Globus pallidus (tissue), 1 donor: ENCODE results near the gene CDK11B.
"Not testable (repeated sequence)": the region's sequence is repeated elsewhere in the genome, so short reads cannot be mapped to it uniquely, and the experiment has no call there.

Experiments
- DNase-seq: peaks from one replicate; pipeline ENCODE4 v3.0.0-alpha.2; 2015; ENCODE audit warnings: low spot score

The CDK11B gene

DNA sequence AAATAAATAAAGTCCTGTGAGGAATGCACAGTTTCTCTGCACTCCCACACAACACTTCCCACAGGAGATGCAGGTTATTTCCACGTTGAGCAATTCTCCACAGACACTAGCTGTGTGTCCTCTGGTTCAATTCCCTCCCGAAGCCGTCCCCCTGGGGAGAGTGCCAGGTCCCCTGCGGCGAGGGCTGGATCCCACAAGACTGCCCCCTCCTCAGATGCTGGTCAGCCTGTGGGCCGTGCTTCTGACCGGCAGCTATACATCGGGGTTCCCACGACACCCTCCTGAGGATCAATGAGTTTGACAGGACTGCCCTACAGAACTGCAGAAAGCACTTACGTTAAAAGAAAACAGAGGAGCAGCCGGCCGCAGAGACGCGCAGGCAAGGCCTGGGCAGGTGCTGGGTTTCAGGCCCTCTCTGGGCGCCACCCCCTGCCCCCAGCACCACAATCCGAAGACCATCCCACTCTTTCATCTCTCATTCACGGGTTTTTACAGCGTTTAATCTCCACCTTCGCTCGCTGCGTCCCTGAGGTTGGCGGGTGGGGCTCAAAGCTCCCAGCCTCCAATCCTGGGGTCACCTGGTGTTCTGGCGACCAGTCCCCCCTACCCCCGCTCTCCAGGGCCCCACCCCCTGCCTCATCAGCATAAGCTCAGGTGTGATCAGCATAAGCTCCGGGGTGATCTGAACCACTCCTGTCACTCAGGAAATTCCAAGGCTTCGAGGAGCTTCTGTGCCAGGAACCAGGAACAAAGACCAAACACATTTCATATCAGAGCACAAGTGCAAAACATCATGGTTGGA lies 24.5 kb upstream of the CDK11B start:
- no peak for DNase-seq

DNA sequence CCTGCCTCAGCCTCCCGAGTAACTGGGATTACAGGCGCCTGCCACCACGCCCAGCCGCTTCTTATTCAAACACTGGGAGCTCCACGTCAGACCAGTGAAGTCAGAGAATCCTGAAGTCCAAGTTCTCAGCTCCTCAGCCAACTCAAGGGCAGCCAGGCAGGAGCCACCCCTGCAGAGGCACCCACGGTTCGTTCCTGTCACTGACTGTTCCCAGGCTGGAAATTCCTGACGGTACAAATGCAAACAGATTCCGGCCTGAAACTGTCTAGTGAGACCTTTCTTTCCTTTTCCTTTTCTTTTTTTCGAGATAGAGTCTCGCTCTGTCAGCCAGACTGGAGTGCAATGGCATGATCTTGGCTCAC lies 22.1 kb upstream of the CDK11B start:
- no peak for DNase-seq

DNA sequence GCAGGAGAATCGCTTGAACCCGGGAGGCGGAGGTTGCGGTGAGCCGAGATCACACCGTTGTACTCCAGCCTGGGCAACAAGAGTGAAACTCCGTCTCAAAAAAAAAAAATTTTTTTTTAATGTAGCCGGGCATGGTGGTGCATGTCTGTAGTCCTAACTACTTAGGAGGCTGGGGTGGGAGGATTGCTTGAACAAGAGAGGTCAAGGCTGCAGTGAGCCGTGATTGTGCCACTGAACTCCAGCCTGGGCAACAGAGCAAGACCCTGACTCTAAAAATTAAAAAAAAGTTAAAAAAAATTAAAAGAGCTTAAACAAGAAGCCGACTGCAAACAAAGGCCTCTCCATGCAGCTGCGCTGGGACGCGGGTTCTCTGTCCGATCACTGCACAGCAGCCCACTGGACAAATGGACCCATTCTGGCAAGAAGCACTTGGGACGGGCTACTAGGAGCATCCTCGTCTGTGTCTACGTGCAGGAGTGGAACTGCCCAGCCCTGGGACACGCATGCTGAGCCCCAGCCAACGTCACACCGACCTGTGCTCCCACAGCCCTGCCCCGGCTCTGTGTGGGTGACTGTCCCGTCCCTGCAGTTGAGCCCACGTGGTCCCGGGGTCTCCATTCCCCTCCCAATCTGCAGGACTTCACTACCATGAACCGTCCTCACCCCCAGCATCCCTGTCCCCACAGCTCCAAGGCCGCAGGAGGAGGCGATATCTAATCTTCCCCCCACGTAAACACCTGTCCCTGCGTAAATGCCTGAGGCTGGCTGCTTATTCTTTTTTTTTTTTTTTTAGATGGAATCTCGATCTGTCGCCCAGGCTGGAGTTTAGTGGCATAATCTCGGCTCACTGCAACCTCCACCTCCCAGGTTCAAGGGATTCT lies 21.5 kb upstream of the CDK11B start:
- DNase-seq, result no peak

DNA sequence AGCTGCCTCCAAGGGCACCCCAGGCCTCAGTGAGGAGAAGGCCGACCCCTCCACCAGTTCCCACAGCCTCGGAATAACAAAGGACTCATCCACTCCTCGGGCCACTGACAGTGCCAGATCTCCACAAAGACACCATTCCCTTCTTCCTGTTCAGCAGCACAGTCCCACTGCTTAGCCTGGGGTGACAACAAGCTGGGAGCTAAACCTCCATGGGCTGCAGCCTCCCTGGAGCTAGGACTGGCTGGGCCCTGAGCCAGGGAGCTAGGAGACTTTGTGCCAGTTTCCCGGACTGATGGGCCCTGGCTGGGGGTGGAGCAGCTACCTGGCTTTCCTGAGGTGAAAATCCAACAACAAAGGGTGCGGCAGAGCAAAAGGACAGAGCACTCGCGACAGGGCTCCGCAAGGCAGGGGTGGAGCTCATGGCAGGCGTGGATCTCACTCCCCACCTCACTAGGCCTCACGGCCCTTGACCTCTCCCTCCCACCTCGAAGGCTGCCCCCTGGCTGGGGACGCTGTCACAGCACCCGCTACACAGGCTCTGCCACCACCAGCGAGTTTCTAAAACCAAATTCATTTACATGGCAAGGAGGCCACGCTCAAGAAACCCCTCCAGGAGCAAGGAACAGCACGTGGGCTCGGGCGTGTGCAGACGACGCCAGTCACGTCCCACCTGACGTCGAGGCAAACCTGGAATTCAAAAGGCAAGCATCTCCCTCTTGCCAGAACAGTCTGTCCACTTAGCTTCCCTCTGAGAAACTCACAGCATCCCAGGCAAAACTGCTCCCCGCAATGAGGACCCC lies 20.0 kb upstream of the CDK11B start:
- no peak for DNase-seq

DNA sequence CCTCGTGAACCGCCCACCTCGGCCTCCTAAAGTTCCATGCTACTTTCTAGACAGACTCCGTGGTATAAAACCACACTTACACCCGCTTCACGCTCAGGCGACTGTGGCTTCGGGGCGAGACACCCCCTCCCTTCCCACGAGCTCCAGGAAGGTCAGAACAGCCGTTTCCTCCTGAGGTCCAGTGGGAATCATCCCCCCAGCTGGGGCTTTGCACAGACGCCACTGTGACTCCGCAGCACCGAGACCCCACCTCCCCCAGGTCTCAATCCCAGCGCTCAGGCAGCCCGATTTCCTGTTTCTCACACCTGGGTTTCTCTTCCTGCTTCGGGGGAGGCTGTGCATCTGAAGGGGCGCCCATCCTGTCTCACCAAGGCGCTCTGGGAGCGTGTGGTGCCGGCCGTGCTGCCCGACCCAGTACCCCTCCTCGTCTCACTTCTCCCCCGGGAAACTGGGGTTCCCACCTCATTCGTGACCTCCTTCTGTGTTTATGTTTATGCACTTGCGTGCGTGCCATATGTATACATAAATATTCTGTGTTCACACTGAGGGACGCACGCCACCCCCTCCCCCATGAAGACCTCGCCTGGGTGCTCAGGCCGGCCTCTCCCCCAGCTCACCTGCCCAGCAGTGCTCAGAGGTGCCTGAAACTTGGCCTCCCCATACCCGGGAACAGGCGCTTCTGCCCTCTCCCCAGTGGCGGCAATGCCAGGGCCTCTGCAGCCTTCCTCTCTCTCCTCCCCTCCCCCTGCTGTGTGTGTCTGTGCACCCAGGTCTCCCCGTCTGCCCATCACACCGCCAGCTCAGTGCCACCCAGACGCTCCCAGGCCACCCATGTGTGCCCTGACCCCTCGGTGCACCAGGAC lies 19.1 kb upstream of the CDK11B start:
- DNase-seq, result no peak

DNA sequence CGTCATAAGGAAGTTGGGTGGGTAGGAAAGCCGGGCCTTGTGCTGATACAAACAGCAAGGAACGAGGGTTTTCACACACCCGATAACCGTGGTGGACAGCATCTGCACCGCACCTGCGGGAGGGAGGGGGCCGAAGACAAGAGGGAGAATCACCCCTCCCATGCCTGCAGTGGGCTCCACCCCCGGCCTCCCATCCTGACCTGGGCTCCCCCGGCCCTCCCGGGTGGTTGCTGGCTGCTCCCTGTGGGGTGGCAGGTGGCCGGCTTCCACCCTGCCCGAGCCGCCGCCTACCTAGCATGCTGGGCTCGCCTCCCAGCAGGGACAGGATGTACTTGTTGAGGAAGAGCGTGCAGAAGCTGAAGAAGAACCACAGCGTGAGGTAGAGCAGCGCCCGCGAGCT lies 17.3 kb upstream of the CDK11B start:
- not testable (repeated sequence) for DNase-seq

DNA sequence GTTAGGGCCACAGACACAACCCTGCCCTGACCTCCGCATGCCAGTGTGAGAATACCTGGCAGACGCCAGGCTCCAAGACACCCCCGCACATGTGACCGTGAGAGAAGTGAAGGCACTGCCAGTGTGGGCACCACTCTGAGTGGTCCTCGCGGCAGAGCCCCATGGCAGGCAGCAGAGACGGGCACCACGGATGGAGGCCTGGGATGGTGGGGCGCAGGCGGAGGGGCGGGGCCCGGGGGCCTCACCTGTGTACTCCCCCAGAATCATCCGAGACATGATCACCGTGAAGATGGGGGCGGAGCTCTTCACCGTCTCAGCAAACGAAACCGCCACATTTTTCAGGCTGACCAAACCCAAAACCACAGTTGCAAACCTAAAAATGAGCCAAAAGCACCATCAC lies 16.4 kb upstream of the CDK11B start:
- not testable (repeated sequence) for DNase-seq

DNA sequence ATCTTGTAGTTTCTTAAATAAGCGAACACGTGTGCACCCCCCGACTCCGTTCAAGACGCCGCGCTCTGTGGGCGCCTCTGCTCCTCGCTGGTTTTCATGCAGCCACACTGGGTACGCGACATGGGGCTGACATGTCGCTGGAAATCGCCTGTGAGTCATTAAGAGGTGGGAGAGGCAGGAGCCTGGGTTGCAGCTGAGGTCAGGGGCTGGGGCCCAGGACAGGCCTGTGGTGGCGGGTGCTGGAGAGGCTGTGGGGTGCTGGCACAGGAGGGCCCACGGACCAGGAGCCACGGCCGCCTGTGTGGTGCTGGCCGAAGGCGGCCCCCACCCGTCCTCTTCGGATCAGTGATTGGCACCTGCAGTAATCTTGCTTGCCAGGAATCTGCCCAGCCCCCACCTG lies 16.0 kb upstream of the CDK11B start:
- DNase-seq, result not testable (repeated sequence)

DNA sequence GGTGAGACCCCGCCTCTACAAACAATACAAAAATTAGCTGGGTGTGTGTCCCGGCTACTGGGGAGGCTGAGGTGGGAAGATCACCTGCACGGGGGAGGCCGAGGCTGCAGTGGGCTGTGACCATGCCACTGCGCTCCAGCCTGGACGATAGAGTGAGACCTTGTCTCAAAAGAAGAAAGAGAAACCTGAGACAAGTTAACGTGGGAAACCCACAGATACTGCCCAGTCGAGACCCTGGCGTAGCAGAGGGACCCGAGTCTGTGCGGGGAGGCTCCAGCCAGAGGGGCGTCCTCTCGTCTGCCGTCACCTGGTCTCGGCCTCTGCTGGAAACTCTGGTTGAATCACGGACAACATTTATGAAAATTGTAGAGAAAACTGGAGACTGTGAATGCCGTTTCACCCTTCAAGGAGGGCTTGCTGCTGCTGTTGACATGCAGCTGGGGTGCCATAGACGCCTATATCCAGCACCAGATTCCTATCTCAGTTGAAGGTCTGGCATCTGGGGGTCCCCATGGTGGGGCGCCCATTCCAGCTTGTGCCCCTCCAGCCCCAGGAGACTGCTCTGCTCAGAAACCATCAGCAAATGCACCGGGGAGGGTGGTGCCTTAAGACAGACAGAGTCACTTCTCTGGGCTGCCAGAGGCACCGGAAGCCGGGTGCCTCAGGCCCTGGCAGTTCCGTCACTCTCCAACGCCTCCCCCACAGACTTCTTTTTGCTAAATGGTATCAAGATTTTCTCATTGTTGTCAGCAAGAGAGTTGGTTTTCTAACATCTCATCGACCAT lies 13.6 kb upstream of the CDK11B start:
- DNase-seq, result no peak

DNA sequence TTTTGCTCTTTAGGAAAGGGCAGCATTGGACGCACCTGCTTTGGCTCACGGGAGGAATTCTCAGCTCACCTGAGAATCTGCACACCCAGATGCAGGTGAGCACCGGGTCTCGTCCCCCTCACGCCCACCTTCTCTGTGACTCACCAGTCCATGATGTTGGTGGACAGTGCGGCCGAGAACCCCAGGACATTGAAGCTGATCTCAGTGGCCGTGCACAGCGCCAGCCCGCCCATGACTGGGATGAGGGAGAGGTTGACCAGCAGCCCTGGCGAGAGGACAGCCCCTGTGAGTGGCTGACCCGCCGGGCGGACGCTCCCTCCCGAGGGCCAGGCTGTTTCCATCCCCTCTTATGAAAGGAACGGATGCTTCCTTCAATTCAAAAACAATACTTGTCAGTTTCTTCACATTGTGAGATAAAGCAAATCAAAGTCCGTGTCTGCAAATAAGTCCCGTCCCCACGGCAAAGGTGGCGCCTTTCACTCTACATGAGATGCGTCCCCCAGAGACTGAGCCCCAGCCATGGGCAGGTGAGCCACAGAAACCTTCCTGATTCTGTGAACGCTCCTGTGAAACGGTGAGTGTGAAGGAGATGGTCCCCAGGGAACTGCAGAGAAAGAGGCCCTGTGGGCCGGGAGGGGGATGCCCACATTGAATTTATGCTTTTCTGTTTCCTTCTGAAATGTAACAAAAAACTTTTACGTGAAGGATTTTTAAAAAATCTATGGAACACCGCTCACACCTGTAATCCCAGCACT lies 12.7 kb upstream of the CDK11B start:
- no peak for DNase-seq

DNA sequence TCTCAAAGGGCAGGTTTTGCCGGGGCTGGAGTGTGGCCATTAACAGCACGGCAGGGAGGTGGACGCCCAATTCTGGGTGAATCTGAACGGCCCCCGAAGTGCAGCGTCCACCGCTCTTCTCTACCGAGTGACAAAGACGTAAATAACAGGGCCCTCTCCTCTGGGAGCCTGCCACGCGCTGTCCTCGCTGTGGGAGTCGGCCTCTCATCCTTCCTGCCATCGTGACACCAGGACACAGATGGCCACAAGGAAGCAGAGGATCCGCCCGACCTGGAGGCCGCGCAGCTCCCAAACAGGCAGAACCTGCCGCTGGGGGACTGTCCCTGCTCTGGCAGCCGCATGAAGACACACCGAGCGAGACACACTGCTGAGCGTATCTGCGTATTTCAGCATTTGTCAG lies 12.1 kb upstream of the CDK11B start:
- no peak for DNase-seq

DNA sequence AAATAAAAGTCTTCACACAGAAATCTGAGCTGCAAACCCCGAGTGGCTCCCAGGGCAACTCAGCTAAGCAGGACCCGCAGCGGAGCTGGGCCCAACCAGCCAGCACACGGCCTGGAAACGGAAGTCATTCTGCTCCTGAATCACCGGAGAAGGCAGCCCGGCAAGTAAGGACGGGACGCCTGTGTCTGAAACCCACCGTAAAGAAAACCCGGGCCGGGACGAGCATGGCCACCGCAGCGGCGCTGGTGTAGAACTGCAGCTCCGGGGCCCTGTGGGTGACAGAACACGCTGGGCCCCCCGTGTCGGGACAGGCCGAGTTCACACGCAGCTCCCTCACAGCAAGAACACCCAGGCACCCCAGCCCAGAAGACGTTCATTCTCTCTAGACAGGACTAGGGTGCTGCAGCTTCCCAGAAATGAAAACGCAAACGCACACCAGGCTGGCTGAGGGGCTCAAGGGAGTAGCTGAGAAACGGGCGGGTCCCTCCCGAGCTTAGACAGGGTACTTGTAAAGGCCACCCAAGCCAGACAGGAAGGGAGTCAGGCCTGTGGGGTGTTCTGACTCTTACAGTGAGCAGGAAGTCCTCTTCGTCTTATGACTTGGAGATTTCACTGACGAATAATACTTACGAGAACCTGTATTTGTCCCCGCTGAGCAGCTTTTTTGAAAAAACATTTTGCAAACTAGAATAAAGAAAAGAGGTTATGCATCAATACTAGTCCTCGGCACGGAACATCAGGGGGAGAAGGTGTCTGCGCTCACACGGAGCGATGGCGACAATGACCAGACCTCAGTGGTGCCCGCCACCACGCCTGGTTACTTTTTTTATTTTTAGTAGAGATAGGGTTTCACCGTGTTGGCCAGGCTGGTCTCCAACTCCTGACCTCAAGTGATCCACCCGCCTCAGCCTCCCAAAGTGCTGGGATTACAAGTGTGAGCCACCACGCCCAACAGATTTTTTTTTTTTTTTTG lies 10.9 kb upstream of the CDK11B start:
- no peak for DNase-seq

DNA sequence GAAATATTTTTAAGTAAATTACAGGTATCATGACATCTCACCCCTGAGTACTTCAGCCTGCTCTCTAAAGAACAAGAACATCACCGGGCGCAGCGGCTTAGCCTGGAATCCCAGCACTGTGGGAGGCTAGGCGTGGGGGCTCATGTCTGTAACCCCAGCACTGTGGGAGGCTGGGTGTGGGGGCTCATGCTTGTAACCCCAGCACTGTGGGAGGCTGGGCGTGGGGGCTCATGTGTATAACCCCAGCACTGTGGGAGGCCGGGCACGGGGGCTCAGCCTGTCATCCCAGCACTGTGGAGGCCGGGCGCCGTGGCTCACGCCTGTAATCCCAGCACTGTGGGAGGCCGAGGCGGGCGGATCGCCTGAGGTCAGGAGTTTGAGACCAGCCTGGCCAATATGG lies 7.7 kb upstream of the CDK11B start:
- DNase-seq, result no peak

DNA sequence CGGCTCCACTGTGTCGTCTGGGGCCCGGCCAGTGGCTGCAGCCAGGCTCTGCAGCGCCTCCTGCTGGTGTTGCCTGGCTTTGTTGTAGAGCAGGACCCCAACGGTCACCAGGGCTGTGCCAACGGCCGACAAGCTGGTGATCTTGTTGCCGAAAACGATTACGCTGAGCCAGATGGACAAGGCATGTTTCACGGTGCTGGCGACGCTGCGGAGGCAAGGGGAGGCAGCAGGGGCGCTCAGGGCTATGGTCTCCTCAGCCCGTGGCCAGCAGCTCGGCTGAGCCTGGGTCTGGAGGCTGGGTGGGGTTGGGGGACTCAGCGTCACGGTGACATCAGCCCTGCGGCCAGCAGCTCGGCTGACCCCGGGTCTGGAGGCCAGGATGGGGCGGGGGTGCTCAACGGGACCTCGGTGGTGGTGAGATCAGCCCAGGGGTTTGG lies 7.0 kb upstream of the CDK11B start:
- no peak for DNase-seq

DNA sequence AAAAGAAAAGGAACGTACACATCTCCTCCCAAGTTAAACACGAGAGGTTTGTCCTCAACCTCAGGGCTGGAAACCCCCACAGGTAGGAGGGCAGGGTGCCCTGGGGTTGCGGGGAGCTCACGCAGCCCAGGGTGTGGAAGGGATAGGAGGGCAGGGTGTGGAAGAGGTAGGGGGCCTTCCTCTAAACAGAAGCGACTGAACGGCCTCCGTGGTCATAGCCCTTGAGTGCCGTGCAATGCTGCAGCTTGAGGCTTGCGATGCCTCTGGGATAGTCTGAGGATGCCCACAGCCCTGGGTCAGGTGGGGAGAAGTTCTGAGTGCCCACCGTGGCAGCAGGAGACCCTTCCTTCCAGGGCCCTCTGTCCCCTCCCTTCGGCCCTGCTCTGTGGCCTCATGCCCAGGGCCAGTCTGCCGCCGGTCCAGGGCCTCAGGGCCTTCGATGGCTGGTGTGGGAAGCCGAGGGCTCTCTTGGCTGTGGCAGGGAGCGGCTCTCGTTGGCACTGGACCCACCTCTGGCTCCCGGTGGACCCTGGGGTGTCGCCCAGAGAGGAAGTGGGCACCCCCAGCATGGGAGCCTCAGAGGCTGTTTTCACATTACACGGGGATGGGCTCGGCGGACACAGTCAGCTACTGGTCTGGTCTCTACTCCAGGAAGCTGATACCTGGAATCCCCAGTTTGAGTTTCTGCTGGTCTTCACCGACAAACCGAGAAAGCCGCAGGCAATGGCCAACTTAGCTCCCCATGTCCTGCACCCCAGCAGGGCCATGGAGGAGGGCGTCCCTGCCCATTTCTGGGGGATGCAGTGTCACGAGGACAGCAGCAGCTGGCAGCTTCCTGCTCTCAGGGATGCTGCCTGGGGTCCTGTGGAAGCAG lies 6.4 kb upstream of the CDK11B start:
- DNase-seq, result no peak

DNA sequence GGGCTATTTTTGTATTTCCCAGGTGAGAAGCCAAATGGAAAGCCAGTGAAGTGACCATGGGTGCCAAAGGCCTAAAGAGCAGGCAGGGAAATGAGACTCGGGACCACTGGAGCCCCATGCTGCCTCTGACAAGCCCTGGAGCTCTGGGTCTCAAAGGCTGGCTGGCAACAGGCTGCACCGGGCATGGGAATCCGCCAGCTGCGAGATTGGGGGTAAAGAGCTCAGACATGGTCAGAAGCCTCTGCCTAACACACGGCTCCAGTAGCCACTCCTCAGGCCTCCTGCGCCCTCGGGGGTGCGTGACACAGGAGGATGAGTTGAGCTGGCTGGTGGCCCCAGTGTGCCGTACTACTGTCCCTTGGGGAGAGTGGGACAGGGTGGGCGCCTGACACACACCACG lies 5.5 kb upstream of the CDK11B start:
- DNase-seq, result not testable (repeated sequence)

DNA sequence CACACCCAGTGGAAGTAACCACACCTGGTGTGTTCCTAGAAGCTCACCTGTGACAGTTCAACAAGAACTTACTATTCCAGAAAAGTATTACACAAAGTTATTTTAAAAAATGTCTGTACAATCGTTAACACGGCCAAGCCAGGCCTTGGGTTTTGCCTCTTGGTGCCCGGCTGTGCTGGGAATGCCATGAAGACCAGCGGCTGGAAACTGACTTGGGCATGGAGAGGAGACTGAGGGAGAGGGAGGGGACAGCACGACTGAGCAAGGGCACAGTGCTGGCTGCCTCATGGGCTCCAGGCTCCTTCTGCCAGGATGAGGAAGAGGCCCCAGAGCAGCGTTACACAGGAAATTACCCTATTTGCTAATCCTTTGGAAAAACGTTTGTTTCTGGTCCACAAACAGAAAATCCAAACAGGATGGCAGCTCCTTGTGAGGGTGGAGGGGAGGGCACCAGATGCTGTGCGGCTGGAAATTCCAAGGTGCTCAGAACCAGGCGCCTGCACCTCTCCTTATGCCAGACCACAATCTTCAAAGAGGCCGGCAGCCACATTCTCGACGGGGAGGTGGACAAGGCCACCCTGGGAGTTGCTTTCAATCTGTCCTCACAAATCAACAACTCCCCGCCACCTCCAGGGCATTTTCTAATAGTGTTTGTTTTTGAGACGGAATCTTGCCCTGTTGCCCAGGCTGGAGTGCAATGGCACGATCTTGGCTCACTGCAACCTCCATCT lies 4.2 kb upstream of the CDK11B start:
- DNase-seq, result not testable (repeated sequence)
